ENCODE data around the gene SPPL2B.

The SPPL2B gene

GRCh38 chr19:2325281-2326046, 3.0 kb upstream of the SPPL2B start:
- TF ChIP-seq CTCF (IDR thresholded peaks at IDR 0.05; ENCODE audit: insufficient read depth, low read length, missing control alignments): no peak
- H3K4me3 ChIP-seq (ENCODE audit: low read depth, low read length): no peak overlapping the region
- CTCF ChIA-PET: interaction anchor here (2.3 kb wide), 1 partner anchor 9 kb away, joined by 13 read pairs; no protein-coding TSS in a partner anchor
- POLR2A ChIA-PET: interaction anchor here (0.6 kb wide), 1 partner anchor 87 kb away, joined by 3 read pairs; no protein-coding TSS in a partner anchor
- DNase-seq (ENCODE audit: low read depth, low spot score): no peak

GRCh38 chr19:2326699-2327360, 1.7 kb upstream of the SPPL2B start:
- no peak for DNase-seq (ENCODE audit: low read depth, low spot score)
- no peak overlapping the region; the same call in none of the 2 replicates for H3K4me3 ChIP-seq (ENCODE audit: low read depth, low read length)
- ChIA-PET CTCF (interaction anchor here (1.2 to 2.6 kb wide), 5 partner anchors 9 to 287 kb away, joined by 3 to 12 read pairs (median 7); partner anchors contain the start of gene PLEKHJ1), POLR2A (interaction anchor here (1.1 kb wide), 1 partner anchor 149 kb away, joined by 3 read pairs; the partner anchor contains the start of gene GADD45B)
- no peak for TF ChIP-seq CTCF (IDR thresholded peaks at IDR 0.05; ENCODE audit: insufficient read depth, low read length, missing control alignments)

- ChIA-PET POLR2A (interaction anchor here (0.6 to 1.1 kb wide), 5 partner anchors 9 to 901 kb away, joined by 3 to 4 read pairs (median 3); partner anchors contain the start of genes GADD45B and TIMM13), CTCF (interaction anchor here (0.6 to 2.6 kb wide), 7 partner anchors 10 to 286 kb away, joined by 3 to 12 read pairs (median 7); partner anchors contain the start of gene PLEKHJ1)
- TF ChIP-seq CTCF (IDR thresholded peaks at IDR 0.05; ENCODE audit: insufficient read depth, low read length, missing control alignments): no peak
- peak; percentile 40 for DNase-seq (ENCODE audit: low read depth, low spot score)
- peak overlapping the region; percentile 92 for H3K4me3 ChIP-seq (ENCODE audit: low read depth, low read length)
Observed at GRCh38 chr19:2327773-2328400, 597 bp upstream of the SPPL2B start.

DNA sequence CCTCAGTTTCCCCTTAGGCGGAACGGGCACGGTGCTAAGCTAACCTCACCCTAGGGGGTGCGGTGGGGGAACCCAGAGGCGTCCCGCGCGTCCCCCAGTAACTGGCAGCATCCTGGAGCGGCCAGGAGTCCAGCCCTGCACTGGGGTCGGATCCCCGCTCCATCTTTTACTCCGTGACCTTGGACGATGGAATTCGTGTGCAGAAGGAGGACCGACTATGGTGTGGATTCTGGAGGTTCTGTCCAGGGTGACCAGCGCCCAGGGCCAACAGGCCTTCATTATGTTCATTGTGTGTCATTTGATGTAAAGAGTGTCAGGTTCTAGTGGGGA, 630 bp downstream of the SPPL2B start:
- CTCF ChIA-PET: interaction anchor here (0.9 to 1.7 kb wide), 2 partner anchors 63 to 282 kb away, joined by 3 to 7 read pairs; no protein-coding TSS in a partner anchor
- no peak for TF ChIP-seq CTCF (IDR thresholded peaks at IDR 0.05; ENCODE audit: insufficient read depth, low read length, missing control alignments)
- peak overlapping the region; percentile 92 for H3K4me3 ChIP-seq (ENCODE audit: low read depth, low read length)
- DNase-seq (ENCODE audit: low read depth, low spot score): no peak
- POLR2A ChIA-PET: no interaction called here

DNA sequence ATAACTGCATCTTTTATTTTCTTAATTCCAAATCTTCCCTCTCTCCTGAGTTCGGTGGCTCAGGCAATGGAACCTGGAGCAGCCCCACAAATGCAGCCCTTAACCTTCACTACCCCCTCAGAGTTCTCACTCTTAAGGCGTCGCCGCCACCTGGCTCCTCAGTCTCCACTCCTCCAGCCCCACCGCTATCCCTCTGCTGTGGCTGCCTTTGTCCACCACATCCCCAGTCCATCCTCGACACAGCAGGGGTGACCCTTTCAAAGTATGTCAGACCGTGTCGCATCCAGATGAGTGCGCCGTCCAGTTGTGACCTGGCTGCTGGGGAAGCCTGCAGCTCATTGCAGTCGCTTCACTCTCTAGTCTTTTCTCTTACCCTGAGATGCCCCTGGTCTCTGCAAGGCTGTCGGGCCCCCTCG, 1.0 kb downstream of the SPPL2B start:
- no peak for DNase-seq (ENCODE audit: low read depth, low spot score)
- no peak for TF ChIP-seq CTCF (IDR thresholded peaks at IDR 0.05; ENCODE audit: insufficient read depth, low read length, missing control alignments)
- ChIA-PET POLR2A (interaction anchor here (0.6 kb wide), 1 partner anchor 1245 kb away, joined by 3 read pairs; no protein-coding TSS in a partner anchor), CTCF (interaction anchor here (0.9 to 1.7 kb wide), 3 partner anchors 13 to 282 kb away, joined by 3 to 7 read pairs (median 5); no protein-coding TSS in a partner anchor)
- peak overlapping the region; percentile 92 for H3K4me3 ChIP-seq (ENCODE audit: low read depth, low read length)
